GM23338 (cell line): ENCODE results near the gene TANGO6. TPM values are rescaled to one million over a fixed set of nuclear protein-coding genes. Genes with fewer than 3 reads are reported as not detected.

ENCODE experiments used
- ATAC-seq: fragments of 200-7000 bp; cut with Tn5 transposase; 3 replicates; pipeline ENCODE4 v1.9.1; 2020
- DNase-seq: peaks from one replicate; pipeline ENCODE4 v3.0.0-alpha.2; 2015; ENCODE audit warnings: low spot score
- H2AFZ ChIP-seq: fragments of 200-600 bp; sonication (generic); 2 replicates; pipeline ENCODE4 v1.8.0; 2016; ENCODE audit warnings: antibody characterized with exemption, mild to moderate bottlenecking, moderate library complexity
- H3F3A ChIP-seq: fragments of 200-600 bp; sonication (generic); replicated peaks from 2 replicates; pipeline ENCODE4 v1.8.0; 2017; ENCODE audit warnings: antibody characterized with exemption, mixed run types, low read depth
- H3K27ac ChIP-seq: fragments of 200-600 bp; sonication (generic); 2 replicates; pipeline ENCODE4 v1.6.1; 2016; ENCODE audit warnings: low read depth
- H3K27me3 ChIP-seq: fragments of 200-600 bp; sonication (generic); 2 replicates; pipeline ENCODE4 v1.8.0; 2016; ENCODE audit warnings: mild to moderate bottlenecking, mixed run types, moderate library complexity; ENCODE audit not compliant: insufficient read depth
- H3K36me3 ChIP-seq: fragments of 200-600 bp; sonication (generic); 2 replicates; pipeline ENCODE4 v1.8.0; 2016; ENCODE audit warnings: mild to moderate bottlenecking; ENCODE audit not compliant: insufficient read depth
- H3K4me1 ChIP-seq: fragments of 200-600 bp; sonication (generic); 2 replicates; pipeline ENCODE4 v1.8.0; 2016; ENCODE audit warnings: mild to moderate bottlenecking, moderate library complexity; ENCODE audit not compliant: insufficient read depth
- H3K4me2 ChIP-seq: fragments of 200-600 bp; sonication (generic); 2 replicates; pipeline ENCODE4 v1.7.1; 2017; ENCODE audit warnings: mixed run types
- H3K4me3 ChIP-seq: fragments of 200-600 bp; sonication (generic); 2 replicates; pipeline ENCODE4 v1.6.1; 2016; ENCODE audit warnings: mixed run types
- H3K79me2 ChIP-seq: fragments of 200-600 bp; sonication (generic); replicated peaks from 2 replicates; pipeline ENCODE4 v1.8.0; 2017; ENCODE audit warnings: mild to moderate bottlenecking; ENCODE audit not compliant: insufficient read depth
- H3K9me2 ChIP-seq: fragments of 200-600 bp; sonication (generic); 2 replicates; pipeline ENCODE4 v1.8.0; 2017; ENCODE audit not compliant: insufficient read depth
- H4K20me1 ChIP-seq: fragments of 200-600 bp; sonication (generic); replicated peaks from 2 replicates; pipeline ENCODE4 v1.8.0; 2017; ENCODE audit warnings: mild to moderate bottlenecking; ENCODE audit not compliant: insufficient read depth
- H3K27ac Mint-ChIP-seq: 2 replicates; pipeline ENCODE4 v1.8.0; 2020; ENCODE audit warnings: inconsistent platforms, mild to moderate bottlenecking, moderate library complexity, mixed read lengths
- H3K27me3 Mint-ChIP-seq: 3 replicates; pipeline ENCODE4 v1.8.0; 2022; ENCODE audit warnings: low read depth, mild to moderate bottlenecking, moderate library complexity, mixed read lengths, inconsistent platforms; ENCODE audit not compliant: insufficient read depth, poor library complexity
- H3K36me3 Mint-ChIP-seq: 3 replicates; pipeline ENCODE4 v1.8.0; 2021; ENCODE audit warnings: low read depth, mild to moderate bottlenecking, inconsistent platforms, moderate library complexity, mixed read lengths
- H3K4me1 Mint-ChIP-seq: 3 replicates; pipeline ENCODE4 v1.8.0; 2020; ENCODE audit warnings: mild to moderate bottlenecking, inconsistent platforms, mixed read lengths
- H3K4me3 Mint-ChIP-seq: 3 replicates; pipeline ENCODE4 v1.8.0; 2021; ENCODE audit warnings: moderate library complexity, mild to moderate bottlenecking, inconsistent platforms, mixed read lengths
- H3K9me3 Mint-ChIP-seq: 3 replicates; pipeline ENCODE4 v1.8.0; 2020; ENCODE audit warnings: moderate library complexity, mild to moderate bottlenecking, inconsistent platforms, mixed read lengths
- EZH2phosphoT487 ChIP-seq: fragments of 200-600 bp; sonication (generic); IDR thresholded peaks from one replicate; pipeline ENCODE4 v1.8.1; 2018; ENCODE audit warnings: antibody characterized with exemption; ENCODE audit not compliant: unreplicated experiment
- NANOG ChIP-seq: IDR thresholded peaks from 2 replicates; pipeline ENCODE4 v1.6.1; 2016; ENCODE audit warnings: antibody characterized with exemption, borderline replicate concordance
- POLR2AphosphoS5 ChIP-seq: IDR thresholded peaks from 2 replicates; pipeline ENCODE4 v1.6.1; 2016; ENCODE audit warnings: antibody characterized with exemption, low read depth
- STAT1 ChIP-seq: IDR thresholded peaks from one replicate; pipeline ENCODE4 v1.6.1; 2016; ENCODE audit warnings: antibody characterized with exemption; ENCODE audit not compliant: unreplicated experiment
- polyA plus RNA-seq: library from polyadenylated mRNA; unstranded; fragments of >200 nt; fragmentation: Nextera tagmentation; extraction: Ambion mirVana; gene quantifications from 2 replicates; pipeline ENCODE4 v1.2.1, GENCODE V29; 2016
- total RNA-seq: library from RNA; depleted of rRNA; stranded (reverse); fragments of >200 nt; shearing (Covaris generic); gene quantifications from 2 replicates; pipeline ENCODE4 v1.2.3, GENCODE V29; 2014
- TF ChIP-seq, protein P1 (sequence below): fragments of 250-450 bp; sonication (Bioruptor Pico); IDR thresholded peaks from 2 replicates; pipeline ENCODE4 v1.5.0; 2020; ENCODE audit warnings: mild to moderate bottlenecking, moderate library complexity
- TF ChIP-seq, protein P2 (sequence below): IDR thresholded peaks from one replicate; pipeline ENCODE4 v1.6.1; 2018; ENCODE audit warnings: antibody characterized with exemption; ENCODE audit not compliant: unreplicated experiment

The TANGO6 gene
- total and polyA plus RNA-seq, 2 experiments from 2014 or later = 7.2 to 23.2 TPM

DNA sequence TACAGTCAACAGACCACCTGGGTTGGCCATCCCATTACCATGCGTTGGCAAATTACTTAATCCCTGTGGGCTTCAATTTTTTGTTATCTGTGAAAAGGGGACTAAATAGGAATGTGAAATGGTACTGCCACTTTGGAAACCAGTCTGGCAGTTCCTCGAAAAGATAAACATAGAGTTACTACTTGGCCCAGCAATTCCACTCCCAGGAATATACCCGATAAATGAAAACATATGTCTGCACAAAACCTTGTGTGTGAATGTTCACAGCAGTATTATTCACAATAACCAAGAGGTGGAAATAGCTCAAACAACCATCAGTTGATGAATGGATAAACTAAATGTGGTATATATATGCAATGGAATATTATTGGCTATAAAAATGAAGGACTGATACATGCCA lies 87.9 kb downstream of the TANGO6 start:
- H3K36me3 Mint-ChIP-seq = peaks cover 48% of the 10 kb centered on the region
- TF ChIP-seq EZH2phosphoT487 (no peak), POLR2AphosphoS5 (no peak), NANOG (no peak), STAT1 (no peak)
- TF ChIP-seq, protein P1, sequence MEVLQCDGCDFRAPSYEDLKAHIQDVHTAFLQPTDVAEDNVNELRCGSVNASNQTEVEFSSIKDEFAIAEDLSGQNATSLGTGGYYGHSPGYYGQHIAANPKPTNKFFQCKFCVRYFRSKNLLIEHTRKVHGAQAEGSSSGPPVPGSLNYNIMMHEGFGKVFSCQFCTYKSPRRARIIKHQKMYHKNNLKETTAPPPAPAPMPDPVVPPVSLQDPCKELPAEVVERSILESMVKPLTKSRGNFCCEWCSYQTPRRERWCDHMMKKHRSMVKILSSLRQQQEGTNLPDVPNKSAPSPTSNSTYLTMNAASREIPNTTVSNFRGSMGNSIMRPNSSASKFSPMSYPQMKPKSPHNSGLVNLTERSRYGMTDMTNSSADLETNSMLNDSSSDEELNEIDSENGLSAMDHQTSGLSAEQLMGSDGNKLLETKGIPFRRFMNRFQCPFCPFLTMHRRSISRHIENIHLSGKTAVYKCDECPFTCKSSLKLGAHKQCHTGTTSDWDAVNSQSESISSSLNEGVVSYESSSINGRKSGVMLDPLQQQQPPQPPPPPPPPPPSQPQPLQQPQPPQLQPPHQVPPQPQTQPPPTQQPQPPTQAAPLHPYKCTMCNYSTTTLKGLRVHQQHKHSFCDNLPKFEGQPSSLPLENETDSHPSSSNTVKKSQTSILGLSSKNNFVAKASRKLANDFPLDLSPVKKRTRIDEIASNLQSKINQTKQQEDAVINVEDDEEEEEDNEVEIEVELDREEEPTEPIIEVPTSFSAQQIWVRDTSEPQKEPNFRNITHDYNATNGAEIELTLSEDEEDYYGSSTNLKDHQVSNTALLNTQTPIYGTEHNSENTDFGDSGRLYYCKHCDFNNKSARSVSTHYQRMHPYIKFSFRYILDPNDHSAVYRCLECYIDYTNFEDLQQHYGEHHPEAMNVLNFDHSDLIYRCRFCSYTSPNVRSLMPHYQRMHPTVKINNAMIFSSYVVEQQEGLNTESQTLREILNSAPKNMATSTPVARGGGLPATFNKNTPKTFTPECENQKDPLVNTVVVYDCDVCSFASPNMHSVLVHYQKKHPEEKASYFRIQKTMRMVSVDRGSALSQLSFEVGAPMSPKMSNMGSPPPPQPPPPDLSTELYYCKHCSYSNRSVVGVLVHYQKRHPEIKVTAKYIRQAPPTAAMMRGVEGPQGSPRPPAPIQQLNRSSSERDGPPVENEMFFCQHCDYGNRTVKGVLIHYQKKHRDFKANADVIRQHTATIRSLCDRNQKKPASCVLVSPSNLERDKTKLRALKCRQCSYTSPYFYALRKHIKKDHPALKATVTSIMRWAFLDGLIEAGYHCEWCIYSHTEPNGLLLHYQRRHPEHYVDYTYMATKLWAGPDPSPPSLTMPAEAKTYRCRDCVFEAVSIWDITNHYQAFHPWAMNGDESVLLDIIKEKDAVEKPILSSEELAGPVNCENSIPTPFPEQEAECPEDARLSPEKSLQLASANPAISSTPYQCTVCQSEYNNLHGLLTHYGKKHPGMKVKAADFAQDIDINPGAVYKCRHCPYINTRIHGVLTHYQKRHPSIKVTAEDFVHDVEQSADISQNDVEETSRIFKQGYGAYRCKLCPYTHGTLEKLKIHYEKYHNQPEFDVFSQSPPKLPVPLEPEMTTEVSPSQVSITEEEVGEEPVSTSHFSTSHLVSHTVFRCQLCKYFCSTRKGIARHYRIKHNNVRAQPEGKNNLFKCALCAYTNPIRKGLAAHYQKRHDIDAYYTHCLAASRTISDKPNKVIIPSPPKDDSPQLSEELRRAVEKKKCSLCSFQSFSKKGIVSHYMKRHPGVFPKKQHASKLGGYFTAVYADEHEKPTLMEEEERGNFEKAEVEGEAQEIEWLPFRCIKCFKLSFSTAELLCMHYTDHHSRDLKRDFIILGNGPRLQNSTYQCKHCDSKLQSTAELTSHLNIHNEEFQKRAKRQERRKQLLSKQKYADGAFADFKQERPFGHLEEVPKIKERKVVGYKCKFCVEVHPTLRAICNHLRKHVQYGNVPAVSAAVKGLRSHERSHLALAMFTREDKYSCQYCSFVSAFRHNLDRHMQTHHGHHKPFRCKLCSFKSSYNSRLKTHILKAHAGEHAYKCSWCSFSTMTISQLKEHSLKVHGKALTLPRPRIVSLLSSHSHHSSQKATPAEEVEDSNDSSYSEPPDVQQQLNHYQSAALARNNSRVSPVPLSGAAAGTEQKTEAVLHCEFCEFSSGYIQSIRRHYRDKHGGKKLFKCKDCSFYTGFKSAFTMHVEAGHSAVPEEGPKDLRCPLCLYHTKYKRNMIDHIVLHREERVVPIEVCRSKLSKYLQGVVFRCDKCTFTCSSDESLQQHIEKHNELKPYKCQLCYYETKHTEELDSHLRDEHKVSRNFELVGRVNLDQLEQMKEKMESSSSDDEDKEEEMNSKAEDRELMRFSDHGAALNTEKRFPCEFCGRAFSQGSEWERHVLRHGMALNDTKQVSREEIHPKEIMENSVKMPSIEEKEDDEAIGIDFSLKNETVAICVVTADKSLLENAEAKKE (CRISPR knock-in tag) = no peak
- ATAC-seq = no peak

DNA sequence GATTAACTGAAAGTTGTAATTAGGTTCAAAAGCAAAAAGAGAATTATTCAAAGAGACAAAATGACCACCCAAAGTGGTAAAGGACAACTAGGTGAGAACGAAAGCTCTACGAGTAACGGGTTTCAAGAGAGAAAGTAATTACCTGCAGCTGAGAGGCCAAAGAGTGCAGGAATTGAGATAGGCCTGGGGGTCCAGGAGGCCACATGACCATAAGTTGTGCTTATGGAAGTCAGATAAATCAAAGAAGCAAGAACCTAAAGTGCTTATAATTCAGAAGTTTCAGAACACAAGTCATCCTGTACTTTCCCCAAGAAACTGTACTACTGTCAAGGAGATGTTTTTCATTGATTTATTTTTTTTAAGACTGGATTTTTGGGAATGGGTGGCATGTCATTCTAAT lies 91.1 kb downstream of the TANGO6 start:
- H3K4me3 Mint-ChIP-seq = no peak overlapping the region
- H3K36me3 Mint-ChIP-seq = peaks cover 30% of the 10 kb centered on the region
- Histone ChIP-seq H3K27ac (no peak overlapping the region), H3K9me2 (no peaks in the 10 kb centered on the region), H3K27me3 (no peaks in the 10 kb centered on the region), H3K36me3 (no peaks in the 10 kb centered on the region; the same call in 1 of the 2 replicates), H3F3A (no peaks in the 10 kb centered on the region), H3K4me3 (no peak overlapping the region), H3K4me2 (no peak overlapping the region), H2AFZ (no peak overlapping the region), H3K4me1 (no peaks in the 10 kb centered on the region), H4K20me1 (peaks cover 4% of the 10 kb centered on the region), H3K79me2 (no peaks in the 10 kb centered on the region)
- TF ChIP-seq, protein P2, sequence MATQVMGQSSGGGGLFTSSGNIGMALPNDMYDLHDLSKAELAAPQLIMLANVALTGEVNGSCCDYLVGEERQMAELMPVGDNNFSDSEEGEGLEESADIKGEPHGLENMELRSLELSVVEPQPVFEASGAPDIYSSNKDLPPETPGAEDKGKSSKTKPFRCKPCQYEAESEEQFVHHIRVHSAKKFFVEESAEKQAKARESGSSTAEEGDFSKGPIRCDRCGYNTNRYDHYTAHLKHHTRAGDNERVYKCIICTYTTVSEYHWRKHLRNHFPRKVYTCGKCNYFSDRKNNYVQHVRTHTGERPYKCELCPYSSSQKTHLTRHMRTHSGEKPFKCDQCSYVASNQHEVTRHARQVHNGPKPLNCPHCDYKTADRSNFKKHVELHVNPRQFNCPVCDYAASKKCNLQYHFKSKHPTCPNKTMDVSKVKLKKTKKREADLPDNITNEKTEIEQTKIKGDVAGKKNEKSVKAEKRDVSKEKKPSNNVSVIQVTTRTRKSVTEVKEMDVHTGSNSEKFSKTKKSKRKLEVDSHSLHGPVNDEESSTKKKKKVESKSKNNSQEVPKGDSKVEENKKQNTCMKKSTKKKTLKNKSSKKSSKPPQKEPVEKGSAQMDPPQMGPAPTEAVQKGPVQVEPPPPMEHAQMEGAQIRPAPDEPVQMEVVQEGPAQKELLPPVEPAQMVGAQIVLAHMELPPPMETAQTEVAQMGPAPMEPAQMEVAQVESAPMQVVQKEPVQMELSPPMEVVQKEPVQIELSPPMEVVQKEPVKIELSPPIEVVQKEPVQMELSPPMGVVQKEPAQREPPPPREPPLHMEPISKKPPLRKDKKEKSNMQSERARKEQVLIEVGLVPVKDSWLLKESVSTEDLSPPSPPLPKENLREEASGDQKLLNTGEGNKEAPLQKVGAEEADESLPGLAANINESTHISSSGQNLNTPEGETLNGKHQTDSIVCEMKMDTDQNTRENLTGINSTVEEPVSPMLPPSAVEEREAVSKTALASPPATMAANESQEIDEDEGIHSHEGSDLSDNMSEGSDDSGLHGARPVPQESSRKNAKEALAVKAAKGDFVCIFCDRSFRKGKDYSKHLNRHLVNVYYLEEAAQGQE = no peak
- no peak for ATAC-seq
- H3K9me3 Mint-ChIP-seq = peaks cover 4% of the 10 kb centered on the region; the same call in 1 of the 3 replicates
- no peaks in the 10 kb centered on the region for H3K27me3 Mint-ChIP-seq
- DNase-seq = no peak
- no peaks in the 10 kb centered on the region for H3K4me1 Mint-ChIP-seq
- H3K27ac Mint-ChIP-seq = no peak overlapping the region

More for the DNA sequence above, 87.9 kb downstream of the TANGO6 start:
- H3K4me2 ChIP-seq = no peak overlapping the region
- no peaks in the 10 kb centered on the region; the same call in 1 of the 2 replicates for H3K36me3 ChIP-seq
- no peak overlapping the region for H3K27ac ChIP-seq
- no peak for DNase-seq
- H4K20me1 ChIP-seq = peaks cover 4% of the 10 kb centered on the region
- H3K27me3 ChIP-seq = no peaks in the 10 kb centered on the region
- no peaks in the 10 kb centered on the region for H3K9me2 ChIP-seq
- H3K27me3 Mint-ChIP-seq = peaks cover 2% of the 10 kb centered on the region
- no peak overlapping the region for H3K4me3 ChIP-seq
- no peaks in the 10 kb centered on the region; the same call in 1 of the 2 replicates for H3F3A ChIP-seq
- H3K4me1 ChIP-seq = no peaks in the 10 kb centered on the region
- H3K4me3 Mint-ChIP-seq = no peak overlapping the region
- no peak overlapping the region for H3K27ac Mint-ChIP-seq
- H3K79me2 ChIP-seq = no peaks in the 10 kb centered on the region
- H3K4me1 Mint-ChIP-seq = no peaks in the 10 kb centered on the region
- H2AFZ ChIP-seq = no peak overlapping the region
- H3K9me3 Mint-ChIP-seq = peaks cover 4% of the 10 kb centered on the region; the same call in 1 of the 3 replicates
